Duodenal mucosa (tissue), 2 donors: ENCODE data around the gene CAMSAP3.

Experiments used
- H3K27ac ChIP-seq: one replicate; pipeline ENCODE4 v1.7.0; 2013; ENCODE audit warnings: low read depth, low read length
- H3K27me3 ChIP-seq, 2 donors: one replicate each; pipeline ENCODE4 v1.7.0; 2013; ENCODE audit warnings: low read length in 2 of 2, control low read depth in 1 of 2; ENCODE audit not compliant: insufficient read depth in 2 of 2, control insufficient read depth in 1 of 2
- H3K36me3 ChIP-seq, 2 donors: one replicate each; pipeline ENCODE4 v1.7.0; 2013; ENCODE audit warnings: low read length in 2 of 2, control low read depth in 1 of 2; ENCODE audit not compliant: insufficient read depth in 2 of 2, control insufficient read depth in 1 of 2
- H3K4me1 ChIP-seq, 2 donors: one replicate each; pipeline ENCODE4 v1.7.0; 2013; ENCODE audit warnings: low read length in 2 of 2, control low read depth in 1 of 2; ENCODE audit not compliant: insufficient read depth in 2 of 2, control insufficient read depth in 1 of 2
- H3K4me3 ChIP-seq, 2 donors: one replicate each; pipeline ENCODE4 v1.7.0; 2013; ENCODE audit warnings: low read length in 2 of 2, low read depth in 1 of 2
- H3K9ac ChIP-seq, 2 donors: one replicate each; pipeline ENCODE4 v1.7.0; 2013; ENCODE audit warnings: low read length in 2 of 2, low read depth in 1 of 2
- H3K9me3 ChIP-seq, 2 donors: one replicate each; pipeline ENCODE4 v1.7.0; 2013; ENCODE audit warnings: low read length in 2 of 2, control low read depth in 1 of 2; ENCODE audit not compliant: control insufficient read depth in 1 of 2

Gene CAMSAP3, protein sequence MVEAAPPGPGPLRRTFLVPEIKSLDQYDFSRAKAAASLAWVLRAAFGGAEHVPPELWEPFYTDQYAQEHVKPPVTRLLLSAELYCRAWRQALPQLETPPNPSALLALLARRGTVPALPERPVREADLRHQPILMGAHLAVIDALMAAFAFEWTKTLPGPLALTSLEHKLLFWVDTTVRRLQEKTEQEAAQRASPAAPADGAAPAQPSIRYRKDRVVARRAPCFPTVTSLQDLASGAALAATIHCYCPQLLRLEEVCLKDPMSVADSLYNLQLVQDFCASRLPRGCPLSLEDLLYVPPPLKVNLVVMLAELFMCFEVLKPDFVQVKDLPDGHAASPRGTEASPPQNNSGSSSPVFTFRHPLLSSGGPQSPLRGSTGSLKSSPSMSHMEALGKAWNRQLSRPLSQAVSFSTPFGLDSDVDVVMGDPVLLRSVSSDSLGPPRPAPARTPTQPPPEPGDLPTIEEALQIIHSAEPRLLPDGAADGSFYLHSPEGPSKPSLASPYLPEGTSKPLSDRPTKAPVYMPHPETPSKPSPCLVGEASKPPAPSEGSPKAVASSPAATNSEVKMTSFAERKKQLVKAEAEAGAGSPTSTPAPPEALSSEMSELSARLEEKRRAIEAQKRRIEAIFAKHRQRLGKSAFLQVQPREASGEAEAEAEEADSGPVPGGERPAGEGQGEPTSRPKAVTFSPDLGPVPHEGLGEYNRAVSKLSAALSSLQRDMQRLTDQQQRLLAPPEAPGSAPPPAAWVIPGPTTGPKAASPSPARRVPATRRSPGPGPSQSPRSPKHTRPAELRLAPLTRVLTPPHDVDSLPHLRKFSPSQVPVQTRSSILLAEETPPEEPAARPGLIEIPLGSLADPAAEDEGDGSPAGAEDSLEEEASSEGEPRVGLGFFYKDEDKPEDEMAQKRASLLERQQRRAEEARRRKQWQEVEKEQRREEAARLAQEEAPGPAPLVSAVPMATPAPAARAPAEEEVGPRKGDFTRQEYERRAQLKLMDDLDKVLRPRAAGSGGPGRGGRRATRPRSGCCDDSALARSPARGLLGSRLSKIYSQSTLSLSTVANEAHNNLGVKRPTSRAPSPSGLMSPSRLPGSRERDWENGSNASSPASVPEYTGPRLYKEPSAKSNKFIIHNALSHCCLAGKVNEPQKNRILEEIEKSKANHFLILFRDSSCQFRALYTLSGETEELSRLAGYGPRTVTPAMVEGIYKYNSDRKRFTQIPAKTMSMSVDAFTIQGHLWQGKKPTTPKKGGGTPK

DNA sequence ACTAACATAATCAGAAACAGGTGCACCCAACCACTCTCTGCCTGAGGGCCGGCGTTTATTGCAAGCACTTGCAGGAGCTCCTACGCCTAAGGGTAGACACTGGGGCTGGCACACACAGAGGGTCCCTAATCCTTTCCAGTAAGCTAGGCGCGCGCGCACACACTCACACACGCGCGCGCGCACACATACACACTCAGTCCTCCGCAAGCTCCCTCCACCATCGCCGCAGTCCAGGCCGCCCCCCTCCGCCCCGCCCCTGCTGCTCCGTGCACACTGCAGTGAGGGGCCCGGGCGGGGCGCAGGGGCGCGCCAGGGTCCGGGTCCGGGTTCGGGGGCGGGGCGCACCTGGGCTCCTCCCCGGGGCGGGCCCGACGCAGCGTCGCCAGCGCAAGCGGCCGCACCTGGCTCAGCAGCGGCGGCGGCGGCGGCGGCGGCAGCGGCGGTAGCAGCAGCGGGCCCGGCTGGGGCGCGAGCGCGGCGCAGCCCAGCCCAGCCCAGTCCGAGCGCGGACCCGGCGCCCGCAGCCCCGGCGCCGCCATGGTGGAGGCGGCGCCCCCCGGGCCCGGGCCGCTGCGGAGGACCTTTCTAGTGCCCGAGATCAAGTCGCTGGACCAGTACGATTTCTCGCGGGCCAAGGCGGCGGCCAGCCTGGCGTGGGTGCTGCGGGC, at the start of gene CAMSAP3:
TSS of gene CAMSAP3 (plus strand) at position 398 of the 668 bp plus-strand sequence. CDS start at position 538, 140 bp downstream.
- peak within 1 kb of the TSS; percentile 57 to 66 for H3K9ac ChIP-seq
- H3K9me3 ChIP-seq: no peaks in the 10 kb centered on the region
- H3K27me3 ChIP-seq: peaks cover 3% of the 10 kb centered on the region in 2 donors
- H3K4me1 ChIP-seq: peaks cover 4 to 8% of the 10 kb centered on the region in 2 donors
- peak within 1 kb of the TSS; percentile 71 for H3K4me3 ChIP-seq
- H3K36me3 ChIP-seq: no peaks in the 10 kb centered on the region
- no peak within 1 kb of the TSS for H3K27ac ChIP-seq

GRCh38 chr19:7545904-7546303, 49.8 kb upstream of the CAMSAP3 start:
- H3K36me3 ChIP-seq: peaks cover 9 to 36% of the 10 kb centered on the region in 2 donors
- no peak overlapping the region for H3K27ac ChIP-seq
- no peaks in the 10 kb centered on the region for H3K4me1 ChIP-seq
- H3K9me3 ChIP-seq: no peaks in the 10 kb centered on the region
- no peak overlapping the region for H3K9ac ChIP-seq
- H3K27me3 ChIP-seq: no peaks in the 10 kb centered on the region
- no peak overlapping the region for H3K4me3 ChIP-seq

GRCh38 chr19:7547159-7547558, 48.5 kb upstream of the CAMSAP3 start:
- Histone ChIP-seq H3K27me3 (no peaks in the 10 kb centered on the region), H3K9ac (no peak overlapping the region), H3K4me3 (no peak overlapping the region), H3K36me3 (peaks cover 8 to 25% of the 10 kb centered on the region in 2 donors), H3K4me1 (no peaks in the 10 kb centered on the region), H3K27ac (no peak overlapping the region), H3K9me3 (no peaks in the 10 kb centered on the region)

GRCh38 chr19:7549429-7550148, 46.1 kb upstream of the CAMSAP3 start:
- Histone ChIP-seq H3K4me1 (no peaks in the 10 kb centered on the region), H3K36me3 (peaks cover 1 to 14% of the 10 kb centered on the region in 2 donors)

GRCh38 chr19:7550169-7550770, 45.4 kb upstream of the CAMSAP3 start:
- Histone ChIP-seq H3K9ac (no peak overlapping the region), H3K36me3 (peaks cover 5 to 17% of the 10 kb centered on the region in 2 donors), H3K9me3 (no peaks in the 10 kb centered on the region), H3K27ac (no peak overlapping the region), H3K4me3 (no peak overlapping the region), H3K27me3 (no peaks in the 10 kb centered on the region), H3K4me1 (no peaks in the 10 kb centered on the region)

More at GRCh38 chr19:7549429-7550148, 46.1 kb upstream of the CAMSAP3 start:
- no peak overlapping the region for H3K9ac ChIP-seq
- no peak overlapping the region for H3K4me3 ChIP-seq
- H3K9me3 ChIP-seq: no peaks in the 10 kb centered on the region
- no peaks in the 10 kb centered on the region for H3K27me3 ChIP-seq
- H3K27ac ChIP-seq: no peak overlapping the region

GRCh38 chr19:7550987-7551761, 44.5 kb upstream of the CAMSAP3 start:
- Histone ChIP-seq H3K36me3 (peaks cover 5 to 20% of the 10 kb centered on the region in 2 donors), H3K27me3 (no peaks in the 10 kb centered on the region), H3K4me1 (no peaks in the 10 kb centered on the region), H3K4me3 (peak overlapping the region; percentile 45 to 58), H3K9ac (no peak overlapping the region), H3K27ac (no peak overlapping the region), H3K9me3 (no peaks in the 10 kb centered on the region)

DNA sequence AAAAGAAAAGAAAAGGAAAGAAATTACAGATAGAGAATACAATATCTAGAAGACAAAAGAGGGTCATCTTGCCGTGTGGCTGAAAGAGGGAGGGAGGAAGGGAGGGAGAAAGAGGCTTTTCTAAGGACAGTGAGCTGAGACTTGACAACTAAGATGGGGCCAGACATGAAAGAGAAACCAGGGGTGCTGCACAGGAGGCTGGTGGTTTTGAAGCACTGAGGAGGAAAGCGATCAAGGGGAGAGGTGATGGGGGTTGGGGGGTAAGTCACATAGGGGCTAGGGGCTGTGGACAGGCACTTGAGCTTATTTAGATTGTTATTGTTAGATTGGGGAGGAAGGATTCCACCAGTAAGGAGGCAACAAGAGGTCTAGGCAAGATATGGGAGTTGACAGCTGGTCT, 42.9 kb upstream of the CAMSAP3 start:
- no peak overlapping the region for H3K9ac ChIP-seq
- H3K9me3 ChIP-seq: no peaks in the 10 kb centered on the region
- no peaks in the 10 kb centered on the region for H3K27me3 ChIP-seq
- H3K36me3 ChIP-seq: peaks cover 16 to 36% of the 10 kb centered on the region in 2 donors
- H3K4me1 ChIP-seq: no peaks in the 10 kb centered on the region
- H3K4me3 ChIP-seq: no peak overlapping the region
- no peak overlapping the region for H3K27ac ChIP-seq

DNA sequence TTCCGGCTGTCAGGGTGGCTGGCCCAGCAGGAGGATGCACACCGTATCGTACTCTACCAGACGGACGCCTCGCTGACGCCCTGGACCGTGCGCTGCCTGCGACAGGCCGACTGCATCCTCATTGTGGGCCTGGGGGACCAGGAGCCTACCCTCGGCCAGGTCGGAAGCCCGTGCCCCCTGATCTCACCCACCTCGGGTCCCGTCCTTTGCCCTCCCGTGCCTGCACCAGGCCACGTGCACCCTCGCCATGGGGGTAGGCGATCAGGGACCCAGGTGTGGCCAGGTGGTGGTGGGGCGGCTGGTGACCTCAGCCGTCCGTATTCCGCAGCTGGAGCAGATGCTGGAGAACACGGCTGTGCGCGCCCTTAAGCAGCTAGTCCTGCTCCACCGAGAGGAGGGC, 41.1 kb upstream of the CAMSAP3 start:
- Histone ChIP-seq H3K4me3 (no peak overlapping the region), H3K9ac (no peak overlapping the region), H3K27ac (no peak overlapping the region), H3K4me1 (no peaks in the 10 kb centered on the region), H3K27me3 (no peaks in the 10 kb centered on the region), H3K36me3 (peaks cover 21 to 51% of the 10 kb centered on the region in 2 donors), H3K9me3 (no peaks in the 10 kb centered on the region)
